ENCODE measurements around the gene MRPL14. TPM values are rescaled to one million over a fixed set of nuclear protein-coding genes. Genes with fewer than 3 reads are reported as not detected.

MRPL14 gene
- total RNA-seq, 1 experiment from 2014 or later: 87.6 TPM

DNA sequence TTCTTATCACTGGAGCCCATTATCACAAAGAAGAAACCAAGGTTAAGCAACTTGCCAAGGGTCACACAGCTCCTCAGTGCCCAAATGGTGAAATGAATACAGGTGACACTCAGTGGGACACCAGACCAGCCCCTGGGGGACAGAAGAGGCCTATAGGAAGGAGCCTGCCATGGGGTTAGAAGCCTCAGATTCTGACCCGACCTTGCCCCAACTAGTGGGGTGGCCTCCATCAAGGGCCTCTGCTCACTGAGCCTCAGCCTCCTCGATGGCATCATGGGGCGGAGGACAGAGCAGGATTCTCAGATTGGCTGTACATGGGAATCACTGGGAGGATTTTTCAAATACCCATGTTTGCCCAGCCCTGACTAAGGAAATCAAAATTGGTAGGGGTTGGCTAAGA lies 47.6 kb downstream of the MRPL14 start:
- H3K4me1 ChIP-seq: no peaks in the 10 kb centered on the region
- H3K4me3 ChIP-seq (ENCODE audit: low read depth, low read length): no peak overlapping the region
- peaks cover 7% of the 10 kb centered on the region for H3K4me1 Mint-ChIP-seq (ENCODE audit: low read depth, unreplicated experiment)
- no peak overlapping the region for H3K27ac Mint-ChIP-seq (ENCODE audit: unreplicated experiment)
- H3K4me3 Mint-ChIP-seq (ENCODE audit: unreplicated experiment): no peak overlapping the region
- H3K27me3 Mint-ChIP-seq (ENCODE audit: insufficient read depth, unreplicated experiment): no peaks in the 10 kb centered on the region
- TF ChIP-seq, protein P1, sequence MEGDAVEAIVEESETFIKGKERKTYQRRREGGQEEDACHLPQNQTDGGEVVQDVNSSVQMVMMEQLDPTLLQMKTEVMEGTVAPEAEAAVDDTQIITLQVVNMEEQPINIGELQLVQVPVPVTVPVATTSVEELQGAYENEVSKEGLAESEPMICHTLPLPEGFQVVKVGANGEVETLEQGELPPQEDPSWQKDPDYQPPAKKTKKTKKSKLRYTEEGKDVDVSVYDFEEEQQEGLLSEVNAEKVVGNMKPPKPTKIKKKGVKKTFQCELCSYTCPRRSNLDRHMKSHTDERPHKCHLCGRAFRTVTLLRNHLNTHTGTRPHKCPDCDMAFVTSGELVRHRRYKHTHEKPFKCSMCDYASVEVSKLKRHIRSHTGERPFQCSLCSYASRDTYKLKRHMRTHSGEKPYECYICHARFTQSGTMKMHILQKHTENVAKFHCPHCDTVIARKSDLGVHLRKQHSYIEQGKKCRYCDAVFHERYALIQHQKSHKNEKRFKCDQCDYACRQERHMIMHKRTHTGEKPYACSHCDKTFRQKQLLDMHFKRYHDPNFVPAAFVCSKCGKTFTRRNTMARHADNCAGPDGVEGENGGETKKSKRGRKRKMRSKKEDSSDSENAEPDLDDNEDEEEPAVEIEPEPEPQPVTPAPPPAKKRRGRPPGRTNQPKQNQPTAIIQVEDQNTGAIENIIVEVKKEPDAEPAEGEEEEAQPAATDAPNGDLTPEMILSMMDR (IDR thresholded peaks at IDR 0.05; ENCODE audit: insufficient read depth in 1 of 2, low read depth in 1 of 2, low read length in 1 of 2, severe bottlenecking in 1 of 2, unreplicated experiment in 1 of 2): no peak
- ChIA-PET POLR2A (interaction anchor here (1.0 to 1.1 kb wide), 3 partner anchors 152 to 450 kb away, joined by 3 to 6 read pairs (median 3); partner anchors contain the start of gene VEGFA), CTCF (interaction anchor here (0.6 to 1.6 kb wide), 24 partner anchors 12 to 450 kb away, joined by 3 to 18 read pairs (median 4); partner anchors contain the start of genes GTPBP2, MRPS18A and VEGFA)
- no peaks in the 10 kb centered on the region for H3K36me3 Mint-ChIP-seq (ENCODE audit: insufficient read depth, unreplicated experiment)
- no TSS peak for BruUV-seq (replicated peaks)
- H3K9me3 Mint-ChIP-seq (ENCODE audit: unreplicated experiment): no peaks in the 10 kb centered on the region
- no peaks in the 10 kb centered on the region for H3K36me3 ChIP-seq (ENCODE audit: control insufficient read depth, insufficient read depth, low read length)
- DNase-seq: no peak
- intact Hi-C loops (cut with micrococcal nuclease; ENCODE audit: unreplicated experiment): loop anchor here (1.0 kb wide), 4 partner anchors 126 to 412 kb away; no protein-coding TSS in a partner anchor
- no peaks in the 10 kb centered on the region for H3K9me3 ChIP-seq
- no peaks in the 10 kb centered on the region for H3K27me3 ChIP-seq (replicated peaks; ENCODE audit: control insufficient read depth, insufficient read depth, low read length)

DNA sequence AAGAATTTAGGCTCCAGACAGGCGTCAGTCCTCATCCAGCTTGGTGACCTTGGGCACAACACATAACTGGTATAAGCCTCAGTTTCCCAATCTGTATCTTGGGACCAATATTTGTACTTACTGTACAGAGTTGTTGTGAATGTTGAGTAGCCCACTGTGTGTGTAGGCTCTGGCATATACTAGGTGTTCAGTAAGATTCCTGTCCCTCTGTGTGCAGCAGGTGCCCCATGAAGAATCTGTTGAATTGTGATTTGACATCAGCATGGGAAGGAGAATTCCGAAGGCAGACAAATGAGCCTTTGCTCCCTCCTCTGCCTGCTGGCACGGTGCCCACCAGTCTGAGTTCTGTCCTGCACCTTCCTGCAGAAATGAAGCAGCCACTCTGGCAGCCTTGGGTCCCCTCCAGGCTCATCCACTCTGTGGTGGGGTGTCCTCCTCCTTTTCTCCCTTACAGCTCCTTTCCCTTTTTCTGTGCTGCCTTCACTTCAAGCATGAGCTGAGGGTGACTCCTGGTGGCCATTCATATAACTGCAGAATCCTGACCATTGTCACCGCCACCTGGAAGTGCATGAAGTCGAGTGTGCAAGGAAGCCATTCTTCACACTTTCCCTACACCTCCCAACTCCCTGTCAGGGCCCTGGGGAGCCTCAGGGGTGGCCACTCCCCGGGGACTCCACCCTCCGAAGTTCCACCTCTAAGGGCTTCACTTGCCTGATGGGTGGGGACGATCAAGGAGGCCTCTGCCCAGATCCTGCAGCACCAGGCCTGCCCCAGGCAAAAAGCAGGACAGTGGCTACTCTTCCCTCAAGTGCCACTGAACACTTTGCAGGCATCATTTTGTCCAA lies 48.2 kb downstream of the MRPL14 start:
- Histone ChIP-seq H3K4me3 (ENCODE audit: low read depth, low read length) (no peak overlapping the region), H3K9me3 (no peaks in the 10 kb centered on the region), H3K4me1 (peaks cover 5% of the 10 kb centered on the region), H3K36me3 (ENCODE audit: control insufficient read depth, insufficient read depth, low read length) (no peaks in the 10 kb centered on the region), H3K27me3 (replicated peaks; ENCODE audit: control insufficient read depth, insufficient read depth, low read length) (no peaks in the 10 kb centered on the region)
- POLR2A ChIA-PET: interaction anchor here (1.0 to 1.1 kb wide), 3 partner anchors 152 to 449 kb away, joined by 3 to 6 read pairs (median 3); partner anchors contain the start of gene VEGFA
- CTCF ChIA-PET: interaction anchor here (0.6 to 1.6 kb wide), 40 partner anchors 12 to 621 kb away, joined by 3 to 18 read pairs (median 3); partner anchors contain the start of genes GTPBP2, MRPS18A and VEGFA
- DNase-seq: peak; percentile 70 to 83
- no peak overlapping the region for H3K27ac Mint-ChIP-seq (ENCODE audit: unreplicated experiment)
- H3K27me3 Mint-ChIP-seq (ENCODE audit: insufficient read depth, unreplicated experiment): no peaks in the 10 kb centered on the region
- TF ChIP-seq, protein P1 (IDR thresholded peaks at IDR 0.05; ENCODE audit: insufficient read depth in 1 of 2, low read depth in 1 of 2, low read length in 1 of 2, severe bottlenecking in 1 of 2, unreplicated experiment in 1 of 2): peak; percentile 84 to 86
- H3K36me3 Mint-ChIP-seq (ENCODE audit: insufficient read depth, unreplicated experiment): no peaks in the 10 kb centered on the region
- no peaks in the 10 kb centered on the region for H3K9me3 Mint-ChIP-seq (ENCODE audit: unreplicated experiment)
- no TSS peak for BruUV-seq (replicated peaks)
- intact Hi-C loops (cut with micrococcal nuclease; ENCODE audit: unreplicated experiment): loop anchor here (1.0 kb wide), 4 partner anchors 126 to 412 kb away; no protein-coding TSS in a partner anchor
- peaks cover 7% of the 10 kb centered on the region for H3K4me1 Mint-ChIP-seq (ENCODE audit: low read depth, unreplicated experiment)
- peak overlapping the region; percentile 35 for H3K4me3 Mint-ChIP-seq (ENCODE audit: unreplicated experiment)

DNA sequence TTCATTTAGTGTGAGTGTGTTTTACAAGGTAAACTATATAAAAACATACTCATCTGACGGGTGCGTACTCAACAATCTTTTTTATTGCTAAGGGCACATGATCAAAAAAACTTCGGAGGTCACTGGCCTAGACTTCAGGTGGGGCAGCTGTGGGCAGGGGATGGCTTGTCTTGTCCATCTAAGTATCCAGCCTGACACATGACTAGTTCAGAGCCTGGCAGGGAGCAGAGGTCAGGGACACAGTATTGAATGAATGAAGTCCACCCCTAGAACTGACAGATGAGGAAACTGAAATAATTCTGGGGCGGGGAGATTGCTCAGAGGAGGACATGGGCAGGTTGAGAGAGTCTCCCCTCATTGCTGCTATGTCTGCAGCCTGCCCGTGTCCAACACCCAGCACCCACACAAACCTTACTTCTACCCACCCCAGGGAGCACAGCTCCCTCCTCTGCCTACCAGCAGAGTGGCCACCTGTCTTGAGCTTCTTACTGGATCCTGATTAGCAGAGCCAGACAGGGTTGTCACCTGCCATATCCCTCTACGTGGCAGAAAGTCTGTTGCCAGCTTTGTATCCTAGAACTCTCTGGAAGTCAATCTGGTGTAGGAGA lies 48.9 kb downstream of the MRPL14 start:
- Histone ChIP-seq H3K36me3 (ENCODE audit: control insufficient read depth, insufficient read depth, low read length) (no peaks in the 10 kb centered on the region), H3K9me3 (no peaks in the 10 kb centered on the region), H3K4me1 (peaks cover 9% of the 10 kb centered on the region), H3K4me3 (ENCODE audit: low read depth, low read length) (no peak overlapping the region), H3K27me3 (replicated peaks; ENCODE audit: control insufficient read depth, insufficient read depth, low read length) (no peaks in the 10 kb centered on the region)
- ChIA-PET CTCF (interaction anchor here (0.6 to 1.6 kb wide), 40 partner anchors 11 to 621 kb away, joined by 3 to 18 read pairs (median 3); partner anchors contain the start of genes GTPBP2, MRPS18A and VEGFA), POLR2A (interaction anchor here (1.0 to 1.1 kb wide), 3 partner anchors 151 to 449 kb away, joined by 3 to 6 read pairs (median 3); partner anchors contain the start of gene VEGFA)
- Mint-ChIP-seq H3K4me1 (ENCODE audit: low read depth, unreplicated experiment) (peaks cover 7% of the 10 kb centered on the region), H3K4me3 (ENCODE audit: unreplicated experiment) (no peak overlapping the region), H3K27ac (ENCODE audit: unreplicated experiment) (no peak overlapping the region), H3K9me3 (ENCODE audit: unreplicated experiment) (no peaks in the 10 kb centered on the region), H3K36me3 (ENCODE audit: insufficient read depth, unreplicated experiment) (no peaks in the 10 kb centered on the region), H3K27me3 (ENCODE audit: insufficient read depth, unreplicated experiment) (no peaks in the 10 kb centered on the region)
- DNase-seq: no peak
- no TSS peak for BruUV-seq (replicated peaks)
- TF ChIP-seq, protein P1 (IDR thresholded peaks at IDR 0.05; ENCODE audit: insufficient read depth in 1 of 2, low read depth in 1 of 2, low read length in 1 of 2, severe bottlenecking in 1 of 2, unreplicated experiment in 1 of 2): no peak
- intact Hi-C loops (cut with micrococcal nuclease; ENCODE audit: unreplicated experiment): no loop called here

Data from Caco-2 (cell line).